ENCODE data around the gene MAP3K3. TPM values are rescaled to one million over a fixed set of nuclear protein-coding genes. Genes with fewer than 3 reads are reported as not detected.

The MAP3K3 gene
- total and polyA plus RNA-seq, 2 donors (not counting 1 experiment from before 2014, with no cell fraction given): 49.1 to 74.7 TPM

GRCh38 chr17:63611354-63611753, 10.9 kb upstream of the MAP3K3 start:
- Histone ChIP-seq H3K27ac (ENCODE audit: low read length in 2 of 2) (no peak overlapping the region), H3K4me1 (ENCODE audit: control insufficient read depth in 2 of 2, insufficient read depth in 2 of 2, low read length in 2 of 2) (no peaks in the 10 kb centered on the region), H2AFZ (ENCODE audit: insufficient read depth, low read depth, low read length, poor library complexity, severe bottlenecking) (no peak overlapping the region), H4K20me1 (ENCODE audit: control insufficient read depth, insufficient read depth, low read length, poor library complexity, severe bottlenecking) (no peaks in the 10 kb centered on the region), H3K4me3 (ENCODE audit: control extremely low read depth in 1 of 5, extremely low read depth in 1 of 5, insufficient read depth in 1 of 5, low read depth in 2 of 5, low read length in 4 of 5) (no peak overlapping the region), H3K9ac (ENCODE audit: low read length) (no peak overlapping the region), H3K79me2 (ENCODE audit: control insufficient read depth, insufficient read depth, low read length) (no peaks in the 10 kb centered on the region), H3K27me3 (replicated peaks in 1 of 4; ENCODE audit: control extremely low read depth in 1 of 4, control insufficient read depth in 3 of 4, insufficient read depth in 4 of 4, low read length in 3 of 4) (no peaks in the 10 kb centered on the region), H3K9me3 (ENCODE audit: control extremely low read depth in 1 of 3, control insufficient read depth in 2 of 3, insufficient read depth in 1 of 3, low read length in 2 of 3) (no peaks in the 10 kb centered on the region), H3K36me3 (replicated peaks in 1 of 2; ENCODE audit: control extremely low read depth in 1 of 2, control insufficient read depth in 1 of 2, extremely low read depth in 1 of 2, insufficient read depth in 2 of 2, low read length in 1 of 2) (peaks cover 6 to 32% of the 10 kb centered on the region in 2 experiments), H3K4me2 (replicated peaks; ENCODE audit: low read depth, low read length, poor library complexity, severe bottlenecking) (no peak overlapping the region)
- Mint-ChIP-seq H3K4me1 (no peaks in the 10 kb centered on the region), H3K9me3 (ENCODE audit: insufficient read depth) (no peaks in the 10 kb centered on the region), H3K4me3 (no peak overlapping the region), H3K27me3 (no peaks in the 10 kb centered on the region), H3K27ac (no peak overlapping the region)
- CTCF ChIA-PET: interaction anchor here (0.5 to 6.2 kb wide), 28 partner anchors 8 to 1652 kb away, joined by 3 to 158 read pairs (median 6); partner anchors contain the start of genes CYB561, MAP3K3 and TACO1
- ATAC-seq (ENCODE audit: low read depth): no peak
- POLR2A ChIA-PET: interaction anchor here (0.6 to 1.0 kb wide), 3 partner anchors 11 to 1102 kb away, joined by 3 to 7 read pairs (median 3); partner anchors contain the start of gene MAP3K3
- 100% methylated on average over 1 of the region's 3 CpGs for WGBS (ENCODE audit: insufficient coverage)
- no peak for DNase-seq
- intact Hi-C loops (cut with micrococcal nuclease): no loop called here
- TF ChIP-seq, protein P1, sequence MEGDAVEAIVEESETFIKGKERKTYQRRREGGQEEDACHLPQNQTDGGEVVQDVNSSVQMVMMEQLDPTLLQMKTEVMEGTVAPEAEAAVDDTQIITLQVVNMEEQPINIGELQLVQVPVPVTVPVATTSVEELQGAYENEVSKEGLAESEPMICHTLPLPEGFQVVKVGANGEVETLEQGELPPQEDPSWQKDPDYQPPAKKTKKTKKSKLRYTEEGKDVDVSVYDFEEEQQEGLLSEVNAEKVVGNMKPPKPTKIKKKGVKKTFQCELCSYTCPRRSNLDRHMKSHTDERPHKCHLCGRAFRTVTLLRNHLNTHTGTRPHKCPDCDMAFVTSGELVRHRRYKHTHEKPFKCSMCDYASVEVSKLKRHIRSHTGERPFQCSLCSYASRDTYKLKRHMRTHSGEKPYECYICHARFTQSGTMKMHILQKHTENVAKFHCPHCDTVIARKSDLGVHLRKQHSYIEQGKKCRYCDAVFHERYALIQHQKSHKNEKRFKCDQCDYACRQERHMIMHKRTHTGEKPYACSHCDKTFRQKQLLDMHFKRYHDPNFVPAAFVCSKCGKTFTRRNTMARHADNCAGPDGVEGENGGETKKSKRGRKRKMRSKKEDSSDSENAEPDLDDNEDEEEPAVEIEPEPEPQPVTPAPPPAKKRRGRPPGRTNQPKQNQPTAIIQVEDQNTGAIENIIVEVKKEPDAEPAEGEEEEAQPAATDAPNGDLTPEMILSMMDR (IDR thresholded peaks at IDR 0.05): no peak

- ChIA-PET POLR2A (no interaction called here), CTCF (interaction anchor here (2.2 to 6.2 kb wide), 7 partner anchors 8 to 188 kb away, joined by 6 to 158 read pairs (median 16); partner anchors contain the start of genes MAP3K3 and TACO1)
- Histone ChIP-seq H3K9me3 (ENCODE audit: control extremely low read depth in 1 of 3, control insufficient read depth in 2 of 3, insufficient read depth in 1 of 3, low read length in 2 of 3) (no peaks in the 10 kb centered on the region), H3K4me1 (ENCODE audit: control insufficient read depth in 2 of 2, insufficient read depth in 2 of 2, low read length in 2 of 2) (no peaks in the 10 kb centered on the region), H3K36me3 (replicated peaks in 1 of 2; ENCODE audit: control extremely low read depth in 1 of 2, control insufficient read depth in 1 of 2, extremely low read depth in 1 of 2, insufficient read depth in 2 of 2, low read length in 1 of 2) (peaks cover 1 to 10% of the 10 kb centered on the region in 2 experiments), H4K20me1 (ENCODE audit: control insufficient read depth, insufficient read depth, low read length, poor library complexity, severe bottlenecking) (no peaks in the 10 kb centered on the region), H3K27ac (ENCODE audit: low read length in 2 of 2) (no peak overlapping the region), H3K27me3 (replicated peaks in 1 of 4; ENCODE audit: control extremely low read depth in 1 of 4, control insufficient read depth in 3 of 4, insufficient read depth in 4 of 4, low read length in 3 of 4) (no peaks in the 10 kb centered on the region), H3K9ac (ENCODE audit: low read length) (no peak overlapping the region), H3K4me2 (replicated peaks; ENCODE audit: low read depth, low read length, poor library complexity, severe bottlenecking) (no peak overlapping the region), H3K4me3 (ENCODE audit: control extremely low read depth in 1 of 5, extremely low read depth in 1 of 5, insufficient read depth in 1 of 5, low read depth in 2 of 5, low read length in 4 of 5) (no peak overlapping the region), H3K79me2 (ENCODE audit: control insufficient read depth, insufficient read depth, low read length) (no peaks in the 10 kb centered on the region), H2AFZ (ENCODE audit: insufficient read depth, low read depth, low read length, poor library complexity, severe bottlenecking) (no peak overlapping the region)
- DNase-seq (no peak), ATAC-seq (ENCODE audit: low read depth) (no peak)
- Mint-ChIP-seq H3K27ac (no peak overlapping the region), H3K4me1 (no peaks in the 10 kb centered on the region), H3K9me3 (ENCODE audit: insufficient read depth) (no peaks in the 10 kb centered on the region), H3K4me3 (no peak overlapping the region), H3K27me3 (no peaks in the 10 kb centered on the region)
- intact Hi-C loops (cut with micrococcal nuclease): no loop called here
- TF ChIP-seq, protein P1 (IDR thresholded peaks at IDR 0.05): no peak
- no peak for TF ChIP-seq EZH2 (IDR thresholded peaks at IDR 0.05; ENCODE audit: borderline replicate concordance, insufficient read depth, low read depth, low read length, poor library complexity, severe bottlenecking)
- WGBS (ENCODE audit: insufficient coverage): 100% methylated on average over 1 of the region's 2 CpGs
Measured at GRCh38 chr17:63613663-63614062, 8.6 kb upstream of the MAP3K3 start.
